Breast epithelium (tissue), 4 donors: ENCODE results near the gene TPI1. TPM values are rescaled to one million over a fixed set of nuclear protein-coding genes. Genes with fewer than 3 reads are reported as not detected.
"Not testable (repeated sequence)": the region's sequence is repeated elsewhere in the genome, so short reads cannot be mapped to it uniquely, and the experiment has no call there.

ENCODE experiments used
- DNase-seq, 2 donors: peaks; one replicate each; pipeline ENCODE4 v3.0.0-alpha.2; 2019; ENCODE audit warnings: low spot score in 2 of 2
- H3K27ac ChIP-seq, 2 donors: fragments of 200-600 bp; sonication (generic) in 1 of 2; one replicate each; pipeline ENCODE4 v1.5.1; 2016 to 2019; ENCODE audit warnings: mild to moderate bottlenecking in 1 of 2
- H3K27me3 ChIP-seq, 2 donors: fragments of 200-600 bp; sonication (generic) in 1 of 2; one replicate each; pipeline versions ENCODE4 v1.5.1 to v1.6.0; 2017 to 2019; ENCODE audit warnings: control low read depth in 1 of 2, mild to moderate bottlenecking in 1 of 2
- H3K36me3 ChIP-seq: fragments of 200-600 bp; one replicate; pipeline ENCODE4 v1.5.1; 2019
- H3K4me1 ChIP-seq, 2 donors: fragments of 200-600 bp; sonication (generic); one replicate each; pipeline ENCODE4 v1.5.1; 2016 to 2019; ENCODE audit warnings: control low read depth in 1 of 2
- H3K4me3 ChIP-seq, 3 donors: fragments of 200-600 bp; sonication (generic); 1 replicate in 2 of 3; 2 replicates in 1 of 3; pipeline ENCODE4 v1.5.1; 2016 to 2019; ENCODE audit warnings: mild to moderate bottlenecking in 3 of 3, moderate library complexity in 2 of 3
- H3K9me3 ChIP-seq, 2 donors: fragments of 200-600 bp; sonication (generic) in 1 of 2; one replicate each; pipeline ENCODE4 v1.5.1; 2016 to 2019; ENCODE audit warnings: control low read depth in 1 of 2
- POLR2A ChIP-seq: fragments of 450-650 bp; IDR thresholded peaks from one replicate; pipeline ENCODE4 v1.6.1; 2016; ENCODE audit warnings: antibody characterized with exemption, mild to moderate bottlenecking, moderate library complexity
- POLR2AphosphoS5 ChIP-seq, 3 donors: sonication (generic); formaldehyde crosslinking; IDR thresholded peaks; one replicate each; pipeline ENCODE4 v1.6.1; 2017; ENCODE audit warnings: antibody characterized with exemption in 3 of 3
- intact Hi-C: fragments of 100-400 bp; cut with DNase I; formaldehyde crosslinking; loops from one replicate; pipeline ENCODE4 v1.15.1; 2023; ENCODE audit warnings: low total_unique reads
- total RNA-seq, 3 donors: library from RNA; depleted of rRNA; stranded (reverse); fragments of >200 nt; gene quantifications; one replicate each; pipeline ENCODE4 v1.1.0, GENCODE V29; 2016
- TF ChIP-seq, protein P1 (sequence below), 3 donors: fragments of 450-650 bp; IDR thresholded peaks; one replicate each; pipeline ENCODE4 v1.5.1; 2016 to 2017; ENCODE audit warnings: antibody characterized with exemption in 3 of 3, mild to moderate bottlenecking in 3 of 3, moderate library complexity in 3 of 3

TPI1 gene
- total RNA-seq, 3 donors from 2014 or later: 297 to 386 (median 351) TPM

DNA sequence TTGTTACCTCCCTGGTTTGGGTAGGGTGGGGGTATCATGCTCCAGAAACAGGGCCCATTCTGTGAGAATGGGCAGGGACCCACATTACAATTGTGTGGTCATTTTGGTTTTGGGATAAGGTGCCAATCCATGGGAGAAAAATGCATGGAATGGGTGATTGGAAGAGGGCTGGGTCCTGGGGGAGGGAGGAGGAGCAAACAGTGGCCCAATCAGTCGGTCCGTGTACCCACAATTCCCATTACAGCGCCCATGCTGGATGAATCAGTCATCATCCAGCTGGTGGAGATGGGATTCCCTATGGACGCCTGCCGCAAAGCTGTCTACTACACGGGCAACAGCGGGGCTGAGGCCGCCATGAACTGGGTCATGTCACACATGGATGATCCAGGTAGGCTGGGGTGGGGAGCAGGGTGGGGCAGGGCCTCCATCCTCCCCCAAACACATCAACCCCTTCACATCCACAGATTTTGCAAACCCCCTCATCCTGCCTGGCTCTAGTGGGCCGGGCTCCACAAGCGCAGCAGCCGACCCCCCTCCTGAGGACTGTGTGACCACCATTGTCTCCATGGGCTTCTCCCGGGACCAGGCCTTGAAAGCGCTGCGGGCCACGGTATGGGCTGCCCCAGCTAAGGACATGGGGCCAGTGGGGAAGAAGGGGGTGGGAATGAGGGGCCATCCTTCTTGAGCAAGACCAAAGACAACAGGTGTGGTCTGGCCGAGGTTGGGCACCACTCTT is 3.6 kb upstream of the TPI1 start:
- peaks cover 6% of the 10 kb centered on the region for H3K36me3 ChIP-seq
- no peaks in the 10 kb centered on the region for H3K9me3 ChIP-seq
- no peaks in the 10 kb centered on the region for H3K27me3 ChIP-seq
- intact Hi-C loops: loop anchor here (10.0 kb wide), 1 partner anchor 101 kb away; no protein-coding TSS in a partner anchor
- H3K4me1 ChIP-seq: peaks cover 0 to 6% of the 10 kb centered on the region in 2 donors
- DNase-seq: no peak
- H3K4me3 ChIP-seq: no peak overlapping the region
- no peak overlapping the region for H3K27ac ChIP-seq
- TF ChIP-seq, protein P1, sequence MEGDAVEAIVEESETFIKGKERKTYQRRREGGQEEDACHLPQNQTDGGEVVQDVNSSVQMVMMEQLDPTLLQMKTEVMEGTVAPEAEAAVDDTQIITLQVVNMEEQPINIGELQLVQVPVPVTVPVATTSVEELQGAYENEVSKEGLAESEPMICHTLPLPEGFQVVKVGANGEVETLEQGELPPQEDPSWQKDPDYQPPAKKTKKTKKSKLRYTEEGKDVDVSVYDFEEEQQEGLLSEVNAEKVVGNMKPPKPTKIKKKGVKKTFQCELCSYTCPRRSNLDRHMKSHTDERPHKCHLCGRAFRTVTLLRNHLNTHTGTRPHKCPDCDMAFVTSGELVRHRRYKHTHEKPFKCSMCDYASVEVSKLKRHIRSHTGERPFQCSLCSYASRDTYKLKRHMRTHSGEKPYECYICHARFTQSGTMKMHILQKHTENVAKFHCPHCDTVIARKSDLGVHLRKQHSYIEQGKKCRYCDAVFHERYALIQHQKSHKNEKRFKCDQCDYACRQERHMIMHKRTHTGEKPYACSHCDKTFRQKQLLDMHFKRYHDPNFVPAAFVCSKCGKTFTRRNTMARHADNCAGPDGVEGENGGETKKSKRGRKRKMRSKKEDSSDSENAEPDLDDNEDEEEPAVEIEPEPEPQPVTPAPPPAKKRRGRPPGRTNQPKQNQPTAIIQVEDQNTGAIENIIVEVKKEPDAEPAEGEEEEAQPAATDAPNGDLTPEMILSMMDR (IDR thresholded peaks at IDR 0.05): no peak
- TF ChIP-seq POLR2A: no peak

DNA sequence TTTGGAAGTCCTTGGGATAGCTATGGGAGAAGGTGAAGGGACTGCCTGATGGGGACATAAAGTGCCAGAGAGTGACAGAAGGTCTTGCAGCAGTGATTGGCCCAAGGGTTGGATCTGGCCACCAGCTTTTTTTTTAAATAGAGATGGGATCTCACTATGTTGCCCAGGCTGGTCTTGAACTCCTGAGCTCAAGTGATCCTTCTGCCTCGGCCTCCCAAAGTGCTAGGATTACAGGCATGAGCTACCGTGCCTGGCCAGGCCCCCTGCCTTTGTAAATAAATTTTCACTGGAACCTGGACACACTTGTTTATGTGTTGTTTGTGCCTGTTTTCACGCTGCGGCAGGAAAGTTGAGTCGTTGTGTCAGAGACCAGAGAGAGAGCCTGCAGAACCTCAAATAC is 2.0 kb upstream of the TPI1 start:
- H3K36me3 ChIP-seq, DNase-seq, H3K27me3 ChIP-seq, H3K9me3 ChIP-seq, H3K27ac ChIP-seq, H3K4me3 ChIP-seq: not testable (repeated sequence)
- intact Hi-C loops: loop anchor here (10.0 kb wide), 1 partner anchor 99 kb away; no protein-coding TSS in a partner anchor
- H3K4me1 ChIP-seq: peaks cover 0 to 15% of the 10 kb centered on the region in 2 donors

DNA sequence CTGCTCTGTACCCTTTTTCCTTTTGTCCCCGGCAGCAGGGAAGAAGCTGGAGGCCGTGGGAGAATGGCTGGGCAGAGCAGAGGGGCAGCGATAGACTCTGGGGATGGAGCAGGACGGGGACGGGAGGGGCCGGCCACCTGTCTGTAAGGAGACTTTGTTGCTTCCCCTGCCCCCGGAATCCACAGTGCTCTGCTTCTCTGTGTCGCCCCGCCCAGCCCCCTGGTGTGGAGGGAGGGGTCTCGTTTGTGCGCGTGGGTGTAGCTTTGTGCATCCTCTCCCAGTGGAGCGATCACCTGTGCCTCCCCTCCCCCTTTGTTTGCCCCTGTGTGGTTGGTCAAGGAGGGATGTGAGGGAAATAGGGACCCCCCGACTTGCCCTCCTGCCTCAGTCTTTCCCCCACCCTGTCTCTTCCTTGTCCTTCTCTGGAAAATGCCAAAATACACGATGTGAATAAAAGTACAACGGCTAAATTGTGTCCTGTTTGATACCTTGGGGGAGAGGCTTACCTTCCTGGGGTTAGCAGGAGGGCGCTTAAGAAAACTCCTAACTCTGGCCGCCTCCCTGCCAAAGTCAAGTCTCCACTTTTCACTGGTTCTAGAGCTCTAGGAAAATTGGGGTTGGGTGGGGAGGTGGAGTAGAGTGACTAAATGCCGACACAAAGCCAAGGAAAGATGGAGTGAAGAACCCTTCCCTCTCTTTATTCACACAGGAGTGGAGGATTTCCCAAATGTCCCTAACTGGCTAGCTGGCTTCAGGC is 990 bp upstream of the TPI1 start:
- no peaks in the 10 kb centered on the region for H3K36me3 ChIP-seq
- peaks cover 0 to 19% of the 10 kb centered on the region in 2 donors for H3K4me1 ChIP-seq
- no peaks in the 10 kb centered on the region for H3K27me3 ChIP-seq
- no peaks in the 10 kb centered on the region for H3K9me3 ChIP-seq
- DNase-seq: no peak
- intact Hi-C loops: loop anchor here (10.0 kb wide), 1 partner anchor 98 kb away; no protein-coding TSS in a partner anchor
- H3K4me3 ChIP-seq: peak overlapping the region; percentile 90 to 100 (median 94)
- peak overlapping the region; percentile 95 to 96 for H3K27ac ChIP-seq
- TF ChIP-seq, protein P1 (IDR thresholded peaks at IDR 0.05): no peak
- no peak for TF ChIP-seq POLR2A
- no peak for TF ChIP-seq POLR2AphosphoS5 (IDR thresholded peaks at IDR 0.05)

DNA sequence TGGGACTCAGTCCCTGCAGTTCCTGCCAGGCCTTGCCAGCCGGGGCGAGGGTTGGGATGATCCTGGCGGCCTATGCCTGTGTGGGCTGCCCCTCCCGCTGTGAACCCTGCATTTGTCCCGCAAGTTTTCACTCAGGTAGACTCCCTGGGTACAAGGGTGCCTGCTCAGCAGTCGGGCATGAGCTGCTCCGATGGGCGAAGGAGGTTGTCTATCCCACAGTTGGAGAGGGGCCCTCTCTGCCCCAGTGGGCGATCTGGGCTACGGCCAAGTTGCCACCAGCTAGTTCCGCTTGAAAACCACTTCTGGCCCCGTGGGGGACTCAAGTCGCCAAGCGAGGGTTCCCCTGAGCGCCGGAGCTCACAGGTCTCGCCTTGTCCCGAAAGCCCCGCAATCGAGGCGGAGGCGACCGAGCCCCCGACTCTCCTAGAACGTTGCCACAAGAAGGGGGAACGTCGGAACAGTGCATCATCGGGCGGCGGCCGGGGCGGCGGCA is 365 bp upstream of the TPI1 start:
- H3K9me3 ChIP-seq: no peaks in the 10 kb centered on the region
- no peaks in the 10 kb centered on the region for H3K27me3 ChIP-seq
- TF ChIP-seq, protein P1 (IDR thresholded peaks at IDR 0.05): no peak
- peak in 1 of 3 donors; percentile 19 for TF ChIP-seq POLR2AphosphoS5 (IDR thresholded peaks at IDR 0.05)
- no peaks in the 10 kb centered on the region for H3K36me3 ChIP-seq
- intact Hi-C loops: loop anchor here (10.0 kb wide), 1 partner anchor 98 kb away; no protein-coding TSS in a partner anchor
- peaks cover 1 to 25% of the 10 kb centered on the region in 2 donors for H3K4me1 ChIP-seq
- peak overlapping the region; percentile 90 to 100 (median 94) for H3K4me3 ChIP-seq
- H3K27ac ChIP-seq: peak overlapping the region; percentile 95 to 96
- DNase-seq: no peak

DNA sequence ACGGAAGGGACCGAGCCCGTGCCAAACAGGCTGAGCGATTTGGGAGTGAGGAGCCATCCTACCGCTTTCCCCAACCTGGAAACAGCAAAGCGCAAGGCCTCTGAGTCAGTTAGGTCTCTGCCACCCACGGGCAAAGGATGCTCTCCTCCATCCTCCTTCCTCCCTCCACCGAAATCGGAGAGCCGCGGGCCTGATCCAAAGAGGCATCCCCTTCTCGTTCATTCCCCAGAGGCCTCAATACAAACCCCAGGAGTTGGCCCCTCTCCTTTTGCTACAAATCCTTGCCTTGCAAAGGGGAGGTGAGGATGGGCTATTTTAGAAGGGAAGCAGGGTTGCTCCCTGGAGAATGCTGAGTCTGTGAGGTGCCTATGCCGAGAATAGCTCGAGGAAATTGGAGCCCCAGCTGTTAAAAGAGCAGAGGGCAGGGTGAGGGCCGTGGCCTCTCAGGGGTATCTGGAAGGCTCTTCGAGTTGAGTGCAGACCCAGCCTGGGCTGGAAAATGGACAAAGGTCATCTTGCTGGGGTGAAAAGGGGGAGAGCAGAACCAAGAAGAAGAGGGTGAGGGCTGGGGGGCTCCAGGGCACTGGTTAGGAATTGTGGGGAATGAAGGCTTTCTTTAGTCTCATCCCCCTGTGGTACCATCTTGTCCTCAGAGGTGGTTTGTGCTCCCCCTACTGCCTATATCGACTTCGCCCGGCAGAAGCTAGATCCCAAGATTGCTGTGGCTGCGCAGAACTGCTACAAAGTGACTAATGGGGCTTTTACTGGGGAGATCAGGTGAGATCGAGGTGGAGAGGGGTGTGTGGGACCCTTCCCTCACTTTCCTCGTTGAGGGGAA is 1.1 kb downstream of the TPI1 start:
- H3K4me1 ChIP-seq: peaks cover 5 to 27% of the 10 kb centered on the region in 2 donors
- H3K36me3 ChIP-seq: no peaks in the 10 kb centered on the region
- H3K27me3 ChIP-seq: no peaks in the 10 kb centered on the region
- peak overlapping the region; percentile 90 to 100 (median 94) for H3K4me3 ChIP-seq
- intact Hi-C loops: loop anchor here (10.0 kb wide), 1 partner anchor 96 kb away; no protein-coding TSS in a partner anchor
- TF ChIP-seq, protein P1 (IDR thresholded peaks at IDR 0.05): no peak
- H3K9me3 ChIP-seq: no peaks in the 10 kb centered on the region
- H3K27ac ChIP-seq: peak overlapping the region; percentile 95 to 96
- DNase-seq: no peak
